ENCODE results near the gene PRR7. TPM values are rescaled to one million over a fixed set of nuclear protein-coding genes. Genes with fewer than 3 reads are reported as not detected.
"Not testable (repeated sequence)": the region's sequence is repeated elsewhere in the genome, so short reads cannot be mapped to it uniquely, and the experiment has no call there.

Gene PRR7
- total RNA-seq, 2 experiments from 2014 or later = 23.3 to 23.5 TPM

GRCh38 chr5:177419046-177419445, 27.6 kb upstream of the PRR7 start:
- no peak overlapping the region for H3K4me3 Mint-ChIP-seq
- intact Hi-C loops (cut with DNase I, micrococcal nuclease) = no loop called here
- ATAC-seq (ENCODE audit: poor library complexity) (no peak), DNase-seq (no peak)
- ChIA-PET POLR2A (interaction anchor here (0.7 kb wide), 1 partner anchor 28 kb away, joined by 3 read pairs; no protein-coding TSS in a partner anchor), CTCF (no interaction called here)
- H3K4me1 Mint-ChIP-seq (ENCODE audit: low read depth) = peaks cover 17% of the 10 kb centered on the region
- peaks cover 29% of the 10 kb centered on the region for H3K4me1 ChIP-seq (ENCODE audit: insufficient read depth, low read length)
- H3K27me3 ChIP-seq (ENCODE audit: control insufficient read depth in 1 of 2, insufficient read depth in 2 of 2, low read length in 2 of 2) = no peaks in the 10 kb centered on the region
- no peaks in the 10 kb centered on the region for H3K9me3 Mint-ChIP-seq
- TF ChIP-seq CTCF (IDR thresholded peaks at IDR 0.05) = no peak
- H3K36me3 Mint-ChIP-seq (ENCODE audit: low read depth) = no peaks in the 10 kb centered on the region
- no peaks in the 10 kb centered on the region for H3K36me3 ChIP-seq (ENCODE audit: insufficient read depth, low read length)
- H3K27me3 Mint-ChIP-seq = no peaks in the 10 kb centered on the region
- no peak overlapping the region for H3K27ac Mint-ChIP-seq
- H3K9me3 ChIP-seq (ENCODE audit: control insufficient read depth in 1 of 2, insufficient read depth in 1 of 2, low read length in 2 of 2) = no peaks in the 10 kb centered on the region
- H3K27ac ChIP-seq (ENCODE audit: low read depth in 1 of 2, low read length in 2 of 2) = no peak overlapping the region
- H3K4me3 ChIP-seq (ENCODE audit: low read length) = no peak overlapping the region

GRCh38 chr5:177420472-177420871, 26.1 kb upstream of the PRR7 start:
- H3K36me3 ChIP-seq (ENCODE audit: insufficient read depth, low read length); H3K27me3 Mint-ChIP-seq; H3K36me3 Mint-ChIP-seq (ENCODE audit: low read depth); POLR2A ChIA-PET; H3K27ac Mint-ChIP-seq; H3K27me3 ChIP-seq (ENCODE audit: control insufficient read depth in 1 of 2, insufficient read depth in 2 of 2, low read length in 2 of 2); H3K4me3 Mint-ChIP-seq; ATAC-seq (ENCODE audit: poor library complexity); H3K9me3 ChIP-seq (ENCODE audit: control insufficient read depth in 1 of 2, insufficient read depth in 1 of 2, low read length in 2 of 2); H3K27ac ChIP-seq (ENCODE audit: low read depth in 1 of 2, low read length in 2 of 2); H3K4me3 ChIP-seq (ENCODE audit: low read length); intact Hi-C loops (cut with DNase I, micrococcal nuclease); H3K9me3 Mint-ChIP-seq; DNase-seq: not testable (repeated sequence)
- peaks cover 27% of the 10 kb centered on the region for H3K4me1 ChIP-seq (ENCODE audit: insufficient read depth, low read length)
- CTCF ChIA-PET = interaction anchor here (0.6 to 3.0 kb wide), 2 partner anchors 17 to 168 kb away, joined by 3 to 12 read pairs; no protein-coding TSS in a partner anchor
- peaks cover 16% of the 10 kb centered on the region for H3K4me1 Mint-ChIP-seq (ENCODE audit: low read depth)

- H3K9me3 Mint-ChIP-seq = no peaks in the 10 kb centered on the region
- POLR2A ChIA-PET = interaction anchor here (1.0 to 1.8 kb wide), 2 partner anchors 11 to 29 kb away, joined by 3 to 5 read pairs; no protein-coding TSS in a partner anchor
- no peaks in the 10 kb centered on the region for H3K9me3 ChIP-seq (ENCODE audit: control insufficient read depth in 1 of 2, insufficient read depth in 1 of 2, low read length in 2 of 2)
- H3K27me3 Mint-ChIP-seq = no peaks in the 10 kb centered on the region
- no peaks in the 10 kb centered on the region for H3K27me3 ChIP-seq (ENCODE audit: control insufficient read depth in 1 of 2, insufficient read depth in 2 of 2, low read length in 2 of 2)
- H3K4me3 ChIP-seq (ENCODE audit: low read length) = no peak overlapping the region
- no peak overlapping the region for H3K27ac Mint-ChIP-seq
- peaks cover 29% of the 10 kb centered on the region for H3K4me1 ChIP-seq (ENCODE audit: insufficient read depth, low read length)
- no peak overlapping the region for H3K27ac ChIP-seq (ENCODE audit: low read depth in 1 of 2, low read length in 2 of 2)
- CTCF ChIA-PET = interaction anchor here (3.0 kb wide), 1 partner anchor 18 kb away, joined by 12 read pairs; no protein-coding TSS in a partner anchor
- peaks cover 3% of the 10 kb centered on the region for H3K36me3 Mint-ChIP-seq (ENCODE audit: low read depth)
- ATAC-seq (ENCODE audit: poor library complexity) (no peak), DNase-seq (no peak)
- TF ChIP-seq CTCF (IDR thresholded peaks at IDR 0.05) = no peak
- no peak overlapping the region for H3K4me3 Mint-ChIP-seq
- H3K36me3 ChIP-seq (ENCODE audit: insufficient read depth, low read length) = no peaks in the 10 kb centered on the region
- intact Hi-C loops (cut with DNase I, micrococcal nuclease) = loop anchor here in 1 of 2 experiments (1.0 kb wide), 1 partner anchor 11 kb away; no protein-coding TSS in a partner anchor
- peaks cover 21% of the 10 kb centered on the region for H3K4me1 Mint-ChIP-seq (ENCODE audit: low read depth)
Measured at GRCh38 chr5:177421062-177421798, 25.4 kb upstream of the PRR7 start.
